ENCODE measurements around the gene IL12A.

- TF ChIP-seq SRF (IDR thresholded peaks at IDR 0.05; ENCODE audit: low read depth in 2 of 2, low read length in 2 of 2) (no peak), HDAC6 (IDR thresholded peaks at IDR 0.05; ENCODE audit: unreplicated experiment) (no peak), HDGF (IDR thresholded peaks at IDR 0.05) (no peak), CTCF (IDR thresholded peaks at IDR 0.05 in 2 of 3, conservative IDR thresholded peaks at IDR 0.05 in 1 of 3; ENCODE audit: control insufficient read depth in 2 of 3, extremely low read depth in 1 of 3, insufficient read depth in 1 of 3, low read depth in 3 of 3, low read length in 3 of 3) (no peak), EGR1 (IDR thresholded peaks at IDR 0.05; ENCODE audit: borderline replicate concordance in 1 of 2, low read depth in 2 of 2, low read length in 2 of 2) (no peak), ATF2 (IDR thresholded peaks at IDR 0.05; ENCODE audit: low read length) (no peak), CHD4 (IDR thresholded peaks at IDR 0.05) (no peak), ZNF274 (IDR thresholded peaks at IDR 0.05; ENCODE audit: insufficient read depth, insufficient read length) (no peak)
Measured at GRCh38 chr3:159978918-159979703, 9.5 kb upstream of the IL12A start.
